Fibroblast of lung (primary cell): ENCODE data around the gene FHAD1. TPM values are rescaled to one million over a fixed set of nuclear protein-coding genes. Genes with fewer than 3 reads are reported as not detected.

ENCODE experiments used
- DNase-seq, 2 donors: peaks; one replicate each; pipeline versions ENCODE4 v3.0.0 to v3.0.0-alpha.2; 2010; ENCODE audit warnings: low read depth in 2 of 2
- H2AFZ ChIP-seq: 2 replicates; pipeline ENCODE4 v1.5.1; 2012; ENCODE audit warnings: low read length, control low read depth, inconsistent platforms
- H3K27ac ChIP-seq: 2 replicates; pipeline ENCODE4 v1.5.1; 2011; ENCODE audit warnings: low read length, control low read depth; ENCODE audit not compliant: insufficient read depth
- H3K27me3 ChIP-seq: 2 replicates; pipeline ENCODE4 v1.5.1; 2011; ENCODE audit warnings: mild to moderate bottlenecking, low read length; ENCODE audit not compliant: control insufficient read depth, insufficient read depth
- H3K36me3 ChIP-seq: 2 replicates; pipeline ENCODE4 v1.5.1; 2011; ENCODE audit warnings: low read length; ENCODE audit not compliant: control insufficient read depth, insufficient read depth
- H3K4me1 ChIP-seq: 2 replicates; pipeline ENCODE4 v1.5.1; 2011; ENCODE audit warnings: low read length; ENCODE audit not compliant: control insufficient read depth, insufficient read depth; ENCODE audit errors: extremely low read depth
- H3K4me2 ChIP-seq: 2 replicates; pipeline ENCODE4 v1.5.1; 2011; ENCODE audit warnings: low read length, control low read depth; ENCODE audit not compliant: insufficient read depth; ENCODE audit errors: extremely low read depth
- H3K4me3 ChIP-seq, 4 experiments: fragments of 200-600 bp in 1 of 4; sonication (generic) in 1 of 4; replicated peaks in 1 of 4; 2 replicates each; pipeline ENCODE4 v1.5.1; 2011 to 2016; ENCODE audit warnings: low read length in 4 of 4, low read depth in 3 of 4, mild to moderate bottlenecking in 3 of 4, control low read depth in 2 of 4, inconsistent platforms in 1 of 4, mixed read lengths in 1 of 4; ENCODE audit not compliant: insufficient read depth in 1 of 4; ENCODE audit errors: control extremely low read depth in 1 of 4
- H3K79me2 ChIP-seq: 2 replicates; pipeline ENCODE4 v1.5.1; 2012; ENCODE audit warnings: mild to moderate bottlenecking, low read length, inconsistent platforms; ENCODE audit not compliant: control insufficient read depth, insufficient read depth
- H3K9ac ChIP-seq: 2 replicates; pipeline ENCODE4 v1.5.1; 2011; ENCODE audit warnings: mild to moderate bottlenecking, low read length, control low read depth; ENCODE audit not compliant: insufficient read depth
- H3K9me3 ChIP-seq: 2 replicates; pipeline ENCODE4 v1.5.1; 2012; ENCODE audit warnings: low read depth, low read length; ENCODE audit not compliant: control insufficient read depth, insufficient read depth
- H4K20me1 ChIP-seq: 2 replicates; pipeline ENCODE4 v1.5.1; 2011; ENCODE audit warnings: low read length; ENCODE audit not compliant: control insufficient read depth, insufficient read depth; ENCODE audit errors: extremely low read depth
- EZH2 ChIP-seq: IDR thresholded peaks from 2 replicates; pipeline ENCODE4 v1.5.1; 2012; ENCODE audit warnings: low read length, control low read depth, mild to moderate bottlenecking; ENCODE audit errors: missing control alignments
- polyA plus RNA-seq, 2 donors: library from polyadenylated mRNA; depleted of rRNA in 1 of 2; stranded (reverse) in 1 of 2; unstranded in 1 of 2; fragments of >200 nt; gene quantifications; 2 replicates each; pipeline ENCODE4 v1.2.1, GENCODE V29; 2011 to 2012; ENCODE audit warnings: missing spikeins in 1 of 2
- total RNA-seq: library from RNA; depleted of rRNA; stranded (reverse); fragments of >200 nt; gene quantifications from 2 replicates; pipeline ENCODE4 v1.2.1, GENCODE V29; 2014
- TF ChIP-seq, protein P1 (sequence below), 2 donors: IDR thresholded peaks in 1 of 2; conservative IDR thresholded peaks in 1 of 2; 1 replicate in 1 of 2; 2 replicates in 1 of 2; pipeline ENCODE4 v1.5.1; 2011 to 2012; ENCODE audit warnings: low read length in 2 of 2, control low read depth in 1 of 2, inconsistent platforms in 1 of 2, low read depth in 1 of 2, mild to moderate bottlenecking in 1 of 2

FHAD1 gene
- total and polyA plus RNA-seq, 2 donors (not counting 1 experiment from before 2014, with no cell fraction given) = 0.09 to 0.66 TPM

DNA sequence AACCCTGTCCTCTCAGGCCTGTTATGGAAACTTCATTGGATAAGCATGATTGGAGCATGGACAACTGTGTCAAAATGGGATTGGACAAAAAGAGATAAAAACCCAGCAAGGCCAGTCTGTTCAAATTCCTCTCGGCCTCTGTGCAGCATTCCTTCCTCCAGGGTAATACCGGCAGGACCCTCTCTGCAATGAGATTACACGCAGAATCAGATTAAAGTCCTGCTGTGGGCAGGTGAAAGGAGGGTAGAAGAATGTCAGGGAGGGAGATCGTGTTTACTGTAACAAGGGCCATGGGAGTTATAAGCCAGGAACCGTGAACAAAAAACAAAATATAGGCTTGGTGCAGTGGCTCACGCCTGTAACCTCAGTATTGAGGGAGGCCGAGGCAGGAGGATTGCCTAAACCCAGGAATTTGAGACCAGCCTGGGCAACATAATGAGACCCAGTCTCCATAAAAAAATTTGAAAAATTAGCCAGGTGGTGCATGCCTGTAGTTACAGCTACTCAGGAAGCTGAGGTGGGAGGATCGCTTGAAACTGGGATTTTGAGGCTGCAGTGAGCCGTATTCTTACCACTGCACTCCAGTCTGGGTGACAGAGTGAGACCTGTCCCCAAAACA lies 157.0 kb downstream of the FHAD1 start:
- Histone ChIP-seq H2AFZ (no peak overlapping the region), H3K79me2 (no peaks in the 10 kb centered on the region), H3K4me1 (peaks cover 5% of the 10 kb centered on the region), H4K20me1 (no peaks in the 10 kb centered on the region), H3K9me3 (no peaks in the 10 kb centered on the region), H3K4me3 (no peak overlapping the region), H3K36me3 (no peaks in the 10 kb centered on the region), H3K4me2 (no peak overlapping the region), H3K9ac (no peak overlapping the region), H3K27ac (no peak overlapping the region), H3K27me3 (peaks cover 2% of the 10 kb centered on the region)
- DNase-seq = no peak
- no peak for TF ChIP-seq EZH2
- TF ChIP-seq, protein P1, sequence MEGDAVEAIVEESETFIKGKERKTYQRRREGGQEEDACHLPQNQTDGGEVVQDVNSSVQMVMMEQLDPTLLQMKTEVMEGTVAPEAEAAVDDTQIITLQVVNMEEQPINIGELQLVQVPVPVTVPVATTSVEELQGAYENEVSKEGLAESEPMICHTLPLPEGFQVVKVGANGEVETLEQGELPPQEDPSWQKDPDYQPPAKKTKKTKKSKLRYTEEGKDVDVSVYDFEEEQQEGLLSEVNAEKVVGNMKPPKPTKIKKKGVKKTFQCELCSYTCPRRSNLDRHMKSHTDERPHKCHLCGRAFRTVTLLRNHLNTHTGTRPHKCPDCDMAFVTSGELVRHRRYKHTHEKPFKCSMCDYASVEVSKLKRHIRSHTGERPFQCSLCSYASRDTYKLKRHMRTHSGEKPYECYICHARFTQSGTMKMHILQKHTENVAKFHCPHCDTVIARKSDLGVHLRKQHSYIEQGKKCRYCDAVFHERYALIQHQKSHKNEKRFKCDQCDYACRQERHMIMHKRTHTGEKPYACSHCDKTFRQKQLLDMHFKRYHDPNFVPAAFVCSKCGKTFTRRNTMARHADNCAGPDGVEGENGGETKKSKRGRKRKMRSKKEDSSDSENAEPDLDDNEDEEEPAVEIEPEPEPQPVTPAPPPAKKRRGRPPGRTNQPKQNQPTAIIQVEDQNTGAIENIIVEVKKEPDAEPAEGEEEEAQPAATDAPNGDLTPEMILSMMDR (conservative IDR thresholded peaks at IDR 0.05 in 1 of 2, IDR thresholded peaks at IDR 0.05 in 1 of 2; ENCODE audit: low read depth in 1 of 2, low read length in 2 of 2) = no peak

DNA sequence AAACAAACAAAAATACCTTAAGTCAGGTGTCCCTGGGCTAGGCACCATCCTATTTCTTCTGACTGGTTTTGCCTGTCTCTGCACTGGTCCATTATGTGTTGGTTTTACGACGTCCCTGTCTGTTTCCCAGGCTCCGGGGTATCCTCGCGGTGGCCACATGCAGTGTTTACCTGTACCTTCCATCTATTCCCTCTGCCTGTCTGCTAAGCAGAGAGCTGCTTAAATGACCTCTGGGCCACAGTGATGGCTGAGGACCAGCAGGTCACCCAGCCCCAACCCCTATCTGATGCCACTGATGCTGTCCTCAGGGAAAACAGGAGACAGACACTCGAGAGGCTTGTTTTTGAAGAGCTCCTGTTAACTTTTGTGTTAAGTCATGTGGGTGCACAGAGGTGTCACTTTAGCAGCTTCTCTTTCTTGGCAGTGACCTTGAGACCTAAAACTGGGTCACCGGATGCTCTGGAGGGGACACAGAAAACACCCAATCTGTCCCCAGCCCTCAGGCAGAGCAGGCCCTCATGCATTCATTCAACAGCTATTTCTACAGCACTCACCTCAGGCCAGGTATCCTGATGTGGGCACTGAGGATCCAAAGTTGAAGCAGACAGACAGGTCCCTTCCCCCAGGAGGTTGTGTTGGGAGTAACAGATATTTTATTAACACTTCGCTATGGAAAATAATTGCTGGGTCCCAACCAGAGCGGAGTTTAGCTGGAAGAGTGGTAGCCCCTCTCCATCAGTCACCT lies 158.3 kb downstream of the FHAD1 start:
- Histone ChIP-seq H3K4me3 (no peak overlapping the region), H4K20me1 (no peaks in the 10 kb centered on the region), H3K9ac (no peak overlapping the region), H3K36me3 (no peaks in the 10 kb centered on the region), H3K27ac (no peak overlapping the region), H3K79me2 (peaks cover under 1% of the 10 kb centered on the region), H3K4me1 (peaks cover 7% of the 10 kb centered on the region), H2AFZ (no peak overlapping the region), H3K9me3 (no peaks in the 10 kb centered on the region), H3K4me2 (no peak overlapping the region), H3K27me3 (peaks cover 2% of the 10 kb centered on the region)
- no peak for TF ChIP-seq EZH2
- TF ChIP-seq, protein P1 (conservative IDR thresholded peaks at IDR 0.05 in 1 of 2, IDR thresholded peaks at IDR 0.05 in 1 of 2; ENCODE audit: low read depth in 1 of 2, low read length in 2 of 2) = no peak
- no peak for DNase-seq

DNA sequence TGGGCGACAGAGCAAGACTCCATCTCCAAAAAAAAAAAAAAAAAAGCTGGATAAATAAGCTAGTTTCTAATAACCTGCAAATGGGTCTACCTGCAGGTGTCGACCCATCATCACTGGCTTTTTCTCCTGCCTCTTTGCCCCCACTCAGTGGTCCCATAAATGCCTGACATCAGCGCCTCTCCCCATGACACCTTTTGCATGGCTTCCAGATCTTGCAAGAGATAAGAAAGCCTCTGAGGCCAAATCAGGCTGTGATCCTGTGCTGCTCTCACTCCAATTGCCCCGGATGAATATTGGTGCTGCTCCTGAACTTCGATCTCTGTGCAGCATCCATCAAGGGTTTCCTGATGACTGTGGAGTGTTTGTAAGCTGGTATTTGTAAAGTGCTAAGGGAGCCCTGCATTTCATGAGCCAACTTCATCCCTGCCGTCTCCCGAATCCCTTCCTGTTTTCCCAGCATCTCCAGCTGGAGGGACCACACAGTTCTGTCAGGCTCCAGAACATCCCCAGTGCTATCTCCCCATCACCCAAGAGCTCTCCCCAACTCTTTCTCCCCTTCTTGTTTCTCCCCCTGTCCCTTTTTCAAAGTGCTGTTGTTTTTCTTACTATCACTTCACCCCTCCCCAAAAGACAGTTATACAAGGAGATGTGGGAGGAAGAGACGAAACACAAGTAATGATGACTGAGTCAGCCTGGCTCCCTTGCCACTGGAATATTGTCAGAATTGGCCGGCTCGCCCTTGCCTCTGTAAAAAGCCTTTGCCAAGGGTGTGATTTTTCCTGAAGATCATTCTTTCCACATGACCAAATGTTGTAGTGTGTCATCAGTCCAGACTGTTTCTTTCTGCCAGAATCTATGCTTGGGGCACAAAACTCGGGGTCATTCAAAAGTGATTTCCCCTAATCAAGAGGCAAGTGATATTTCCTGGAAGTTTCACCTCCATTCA lies 159.9 kb downstream of the FHAD1 start:
- H3K9me3 ChIP-seq = no peaks in the 10 kb centered on the region
- H3K4me3 ChIP-seq = no peak overlapping the region
- H3K27me3 ChIP-seq = no peaks in the 10 kb centered on the region
- peak; percentile 82 to 91 for DNase-seq
- H4K20me1 ChIP-seq = no peaks in the 10 kb centered on the region
- peak overlapping the region; percentile 16 for H2AFZ ChIP-seq
- H3K27ac ChIP-seq = peak overlapping the region; percentile 6
- TF ChIP-seq, protein P1 (conservative IDR thresholded peaks at IDR 0.05 in 1 of 2, IDR thresholded peaks at IDR 0.05 in 1 of 2; ENCODE audit: low read depth in 1 of 2, low read length in 2 of 2) = no peak
- no peak overlapping the region for H3K9ac ChIP-seq
- H3K36me3 ChIP-seq = no peaks in the 10 kb centered on the region
- peaks cover 15% of the 10 kb centered on the region for H3K79me2 ChIP-seq
- peak overlapping the region; percentile 28 for H3K4me2 ChIP-seq
- peaks cover 13% of the 10 kb centered on the region for H3K4me1 ChIP-seq
